ENCODE data around the gene PPM1B.

PPM1B gene

GRCh38 chr2:44267269-44267795, 98.7 kb downstream of the PPM1B start:
- DNase-seq = no peak

DNA sequence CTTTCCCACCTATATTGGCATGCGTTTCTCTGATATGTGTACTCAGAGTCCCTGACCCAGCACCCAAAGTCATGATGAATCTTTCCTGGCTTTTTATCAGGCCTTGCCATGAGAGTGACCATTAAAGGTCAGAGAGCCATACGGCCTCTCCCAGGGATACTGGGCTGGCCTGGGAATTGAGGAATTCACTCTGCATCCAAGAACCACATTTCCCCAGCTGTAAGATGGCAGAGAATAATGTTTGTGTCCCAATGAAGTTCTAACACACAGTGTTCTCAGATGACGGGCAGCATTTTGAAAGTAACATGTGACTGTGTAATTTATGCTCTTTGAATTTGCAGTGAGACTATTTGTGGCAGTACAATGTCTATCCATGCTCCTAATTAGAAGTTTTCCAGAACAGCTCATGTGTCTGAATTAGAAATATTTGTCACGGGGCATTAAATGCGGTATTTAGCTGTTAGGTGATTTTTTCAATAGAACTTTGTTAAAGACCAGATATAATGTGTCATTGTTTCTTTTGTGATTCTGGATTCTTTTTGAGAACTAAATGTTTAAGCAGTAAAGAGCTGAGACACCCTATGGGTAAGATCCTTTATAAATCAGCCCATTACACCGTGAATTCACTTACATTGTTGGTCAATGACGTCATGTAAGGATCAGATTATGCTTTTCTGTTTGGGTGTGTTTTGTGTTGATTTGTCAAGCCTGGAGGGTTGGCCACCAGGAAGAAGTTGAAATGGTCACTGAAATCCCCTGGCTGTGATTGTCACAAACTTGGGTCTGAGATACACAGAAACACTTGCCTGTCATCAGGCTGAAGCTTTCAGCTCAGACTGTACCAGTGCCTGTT, 99.3 kb downstream of the PPM1B start:
- DNase-seq = no peak

GRCh38 chr2:44269831-44270230, 101.2 kb downstream of the PPM1B start:
- DNase-seq = no peak

- DNase-seq = no peak
These were observed 102.6 kb downstream of the PPM1B start for GRCh38 chr2:44271296-44271695.

- no peak for DNase-seq
These were observed 104.4 kb downstream of the PPM1B start for GRCh38 chr2:44273076-44273475.

- no peak for DNase-seq
These were observed 104.9 kb downstream of the PPM1B start for GRCh38 chr2:44273596-44273995.

GRCh38 chr2:44275927-44276303, 107.2 kb downstream of the PPM1B start:
- no peak for DNase-seq

GRCh38 chr2:44277541-44277940, 108.9 kb downstream of the PPM1B start:
- no peak for DNase-seq

- no peak for DNase-seq
These were observed 112.2 kb downstream of the PPM1B start for GRCh38 chr2:44280869-44281268.

Data from activated CD8-positive, alpha-beta memory T cell treated with anti-CD3 and anti-CD28 coated beads for 24 hours (primary cell).